ENCODE data around the gene STMN3. TPM values are rescaled to one million over a fixed set of nuclear protein-coding genes. Genes with fewer than 3 reads are reported as not detected.
A peak's percentile ranks its signal among the peaks of the same experiment; 100 is the strongest.
"Not testable (repeated sequence)": the region's sequence is repeated elsewhere in the genome, so short reads cannot be mapped to it uniquely, and the experiment has no call there.

The STMN3 gene
- total RNA-seq, 1 experiment from 2014 or later = 65.6 TPM

DNA sequence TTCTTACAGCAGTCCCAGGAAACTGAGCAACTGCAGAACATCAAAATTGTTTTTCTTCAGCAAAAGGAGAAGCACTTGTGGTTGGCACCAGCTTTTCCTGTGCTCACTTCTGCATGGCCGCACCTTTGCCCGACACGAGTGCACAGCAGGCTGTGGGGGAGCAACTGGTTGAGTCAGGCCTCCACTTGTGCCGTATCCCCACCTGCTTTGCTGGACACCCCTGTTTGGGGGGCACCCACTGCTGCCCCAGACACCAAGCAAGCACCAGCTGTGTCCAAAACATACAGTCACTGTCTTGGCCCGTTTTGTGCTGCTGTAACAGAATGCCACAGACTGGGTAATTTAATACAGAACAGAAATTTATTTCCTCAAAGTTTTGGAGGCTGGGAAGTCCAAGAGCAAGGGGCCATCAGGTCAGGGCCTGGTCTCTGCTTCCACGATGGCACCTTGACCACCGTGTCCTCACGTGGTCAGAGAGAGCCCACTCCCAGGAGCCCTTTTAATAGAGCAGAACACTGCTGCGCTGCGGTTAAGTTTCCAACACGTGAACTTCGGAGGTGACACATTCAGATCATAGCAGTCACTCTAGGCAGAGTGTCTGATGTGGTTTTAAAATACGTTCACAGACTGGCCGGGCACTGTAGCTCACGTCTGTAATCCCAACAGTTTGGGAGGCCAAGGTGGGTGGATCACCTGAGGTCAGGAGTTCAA lies 17.6 kb downstream of the STMN3 start:
- no peaks in the 10 kb centered on the region for H3K9me3 Mint-ChIP-seq
- H3K36me3 Mint-ChIP-seq = no peaks in the 10 kb centered on the region
- ChIA-PET POLR2A (no interaction called here), CTCF (no interaction called here)
- ATAC-seq = no peak
- TF ChIP-seq MXD4 (CRISPR knock-in tag; IDR thresholded peaks at IDR 0.05; ENCODE audit: borderline replicate concordance) = no peak
- no peak for TF ChIP-seq HMGA2 (CRISPR knock-in tag; IDR thresholded peaks at IDR 0.05)
- TF ChIP-seq ZNF671 (CRISPR knock-in tag; IDR thresholded peaks at IDR 0.05) = no peak
- no peak for TF ChIP-seq GRHL2 (CRISPR knock-in tag; IDR thresholded peaks at IDR 0.05; ENCODE audit: insufficient replicate concordance, severe bottlenecking)
- no peak for TF ChIP-seq IRF2 (CRISPR knock-in tag; IDR thresholded peaks at IDR 0.05; ENCODE audit: borderline replicate concordance, low read depth)
- no peak for TF ChIP-seq ZBTB43 (CRISPR knock-in tag; IDR thresholded peaks at IDR 0.05)
- TF ChIP-seq, protein P1, sequence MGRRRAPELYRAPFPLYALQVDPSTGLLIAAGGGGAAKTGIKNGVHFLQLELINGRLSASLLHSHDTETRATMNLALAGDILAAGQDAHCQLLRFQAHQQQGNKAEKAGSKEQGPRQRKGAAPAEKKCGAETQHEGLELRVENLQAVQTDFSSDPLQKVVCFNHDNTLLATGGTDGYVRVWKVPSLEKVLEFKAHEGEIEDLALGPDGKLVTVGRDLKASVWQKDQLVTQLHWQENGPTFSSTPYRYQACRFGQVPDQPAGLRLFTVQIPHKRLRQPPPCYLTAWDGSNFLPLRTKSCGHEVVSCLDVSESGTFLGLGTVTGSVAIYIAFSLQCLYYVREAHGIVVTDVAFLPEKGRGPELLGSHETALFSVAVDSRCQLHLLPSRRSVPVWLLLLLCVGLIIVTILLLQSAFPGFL (CRISPR knock-in tag; IDR thresholded peaks at IDR 0.05; ENCODE audit: borderline replicate concordance) = no peak
- TF ChIP-seq, protein P2, sequence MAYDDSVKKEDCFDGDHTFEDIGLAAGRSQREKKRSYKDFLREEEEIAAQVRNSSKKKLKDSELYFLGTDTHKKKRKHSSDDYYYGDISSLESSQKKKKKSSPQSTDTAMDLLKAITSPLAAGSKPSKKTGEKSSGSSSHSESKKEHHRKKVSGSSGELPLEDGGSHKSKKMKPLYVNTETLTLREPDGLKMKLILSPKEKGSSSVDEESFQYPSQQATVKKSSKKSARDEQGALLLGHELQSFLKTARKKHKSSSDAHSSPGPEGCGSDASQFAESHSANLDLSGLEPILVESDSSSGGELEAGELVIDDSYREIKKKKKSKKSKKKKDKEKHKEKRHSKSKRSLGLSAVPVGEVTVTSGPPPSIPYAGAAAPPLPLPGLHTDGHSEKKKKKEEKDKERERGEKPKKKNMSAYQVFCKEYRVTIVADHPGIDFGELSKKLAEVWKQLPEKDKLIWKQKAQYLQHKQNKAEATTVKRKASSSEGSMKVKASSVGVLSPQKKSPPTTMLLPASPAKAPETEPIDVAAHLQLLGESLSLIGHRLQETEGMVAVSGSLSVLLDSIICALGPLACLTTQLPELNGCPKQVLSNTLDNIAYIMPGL (CRISPR knock-in tag; IDR thresholded peaks at IDR 0.05) = no peak
- no peak overlapping the region for H3K27ac Mint-ChIP-seq
- H3K27me3 Mint-ChIP-seq (ENCODE audit: low read depth) = peaks cover 11% of the 10 kb centered on the region
- peaks cover 5% of the 10 kb centered on the region for H3K4me1 Mint-ChIP-seq
- H3K4me3 Mint-ChIP-seq = no peak overlapping the region
- DNase-seq (ENCODE audit: low spot score) = no peak

- H3K9me3 Mint-ChIP-seq = no peaks in the 10 kb centered on the region
- H3K27me3 Mint-ChIP-seq (ENCODE audit: low read depth) = peaks cover 11% of the 10 kb centered on the region
- H3K27ac Mint-ChIP-seq = no peak overlapping the region
- POLR2A ChIA-PET = no interaction called here
- CTCF ChIA-PET = interaction anchor here (0.7 kb wide), 1 partner anchor 113 kb away, joined by 6 read pairs; no protein-coding TSS in a partner anchor
- no peaks in the 10 kb centered on the region for H3K36me3 Mint-ChIP-seq
- TF ChIP-seq SOX15 (CRISPR knock-in tag; IDR thresholded peaks at IDR 0.05) (no peak), ZBTB21 (CRISPR knock-in tag; IDR thresholded peaks at IDR 0.05; ENCODE audit: borderline replicate concordance) (no peak), FOXJ3 (CRISPR knock-in tag; IDR thresholded peaks at IDR 0.05; ENCODE audit: borderline replicate concordance) (no peak)
- TF ChIP-seq, protein P1 (CRISPR knock-in tag; IDR thresholded peaks at IDR 0.05; ENCODE audit: borderline replicate concordance) = no peak
- DNase-seq (ENCODE audit: low spot score) (no peak), ATAC-seq (no peak)
- no peak overlapping the region for H3K4me3 Mint-ChIP-seq
- peaks cover under 1% of the 10 kb centered on the region; the same call in 1 of the 2 replicates for H3K4me1 Mint-ChIP-seq
These were observed 19.5 kb downstream of the STMN3 start for GRCh38 chr20:63633732-63634131.

DNA sequence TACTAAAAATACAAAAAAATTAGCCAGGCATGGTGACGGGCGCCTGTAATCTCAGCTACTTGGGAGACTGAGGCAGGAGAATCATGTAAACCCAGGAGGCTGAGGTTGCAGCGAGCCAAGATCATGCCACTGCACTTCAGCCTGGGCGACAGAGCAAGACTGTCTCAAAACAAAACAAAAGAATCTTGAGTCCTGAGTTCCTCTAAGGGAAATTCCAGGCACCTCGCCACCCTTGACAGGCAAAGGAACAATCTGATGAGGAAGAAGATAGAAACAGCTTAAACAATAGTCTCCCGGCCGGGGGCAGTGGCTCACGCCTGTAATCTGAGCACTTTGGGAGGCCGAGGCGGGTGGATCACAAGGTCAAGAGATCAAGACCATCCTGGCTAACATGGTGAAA lies 21.8 kb downstream of the STMN3 start:
- ChIA-PET CTCF (interaction anchor here (0.6 to 2.5 kb wide), 3 partner anchors 10 to 135 kb away, joined by 3 to 17 read pairs (median 3); no protein-coding TSS in a partner anchor), POLR2A (interaction anchor here (0.7 kb wide), 1 partner anchor 11 kb away, joined by 4 read pairs; no protein-coding TSS in a partner anchor)
- not testable (repeated sequence) for H3K27ac Mint-ChIP-seq

DNA sequence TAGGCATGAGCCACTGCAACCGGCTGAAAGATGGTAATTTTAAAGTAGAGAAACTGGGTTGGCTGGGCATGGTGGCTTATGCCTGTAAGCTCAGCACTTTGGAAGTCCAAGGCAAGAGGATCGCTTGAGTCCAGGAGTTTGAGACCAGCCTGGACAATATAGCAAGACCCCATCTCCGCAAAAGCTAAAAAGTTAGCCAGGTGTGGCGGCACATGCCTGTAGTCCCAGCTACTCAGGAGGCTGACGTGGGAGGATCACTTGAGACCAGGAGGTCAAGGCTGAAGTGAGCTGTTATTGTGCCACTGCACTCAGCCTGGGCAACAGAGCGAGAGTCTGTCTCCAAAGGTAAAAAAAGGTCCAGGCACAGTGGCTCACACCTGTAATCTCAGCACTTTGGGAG lies 22.3 kb downstream of the STMN3 start:
- POLR2A ChIA-PET; DNase-seq (ENCODE audit: low spot score); H3K4me3 Mint-ChIP-seq; H3K9me3 Mint-ChIP-seq; H3K4me1 Mint-ChIP-seq; H3K36me3 Mint-ChIP-seq; ATAC-seq; H3K27ac Mint-ChIP-seq: not testable (repeated sequence)
- CTCF ChIA-PET = interaction anchor here (0.6 to 2.5 kb wide), 3 partner anchors 11 to 135 kb away, joined by 3 to 17 read pairs (median 3); no protein-coding TSS in a partner anchor
- TF ChIP-seq GABPB1 (CRISPR knock-in tag; IDR thresholded peaks at IDR 0.05) = peak; percentile 18; the same call in 1 of the 2 replicates
- peak; percentile 62; the same call in 1 of the 2 replicates for TF ChIP-seq ZNF121 (CRISPR knock-in tag; IDR thresholded peaks at IDR 0.05)
- peaks cover 11% of the 10 kb centered on the region for H3K27me3 Mint-ChIP-seq (ENCODE audit: low read depth)

More for the DNA sequence above, 21.8 kb downstream of the STMN3 start:
- H3K36me3 Mint-ChIP-seq; H3K4me3 Mint-ChIP-seq; ATAC-seq; H3K4me1 Mint-ChIP-seq; H3K9me3 Mint-ChIP-seq; DNase-seq (ENCODE audit: low spot score): not testable (repeated sequence)
- peaks cover 11% of the 10 kb centered on the region for H3K27me3 Mint-ChIP-seq (ENCODE audit: low read depth)

Measured in WTC11 (cell line).